GM23248 (cell line): ENCODE data around the gene KIF22.

Experiments used
- EZH2 ChIP-seq: fragments of 200-600 bp; sonication (generic); IDR thresholded peaks from 2 replicates; pipeline ENCODE4 v1.6.1; 2018; ENCODE audit warnings: antibody characterized with exemption, mild to moderate bottlenecking; ENCODE audit not compliant: insufficient read depth, poor library complexity, severe bottlenecking
- EZH2phosphoT487 ChIP-seq: fragments of 200-600 bp; sonication (generic); IDR thresholded peaks from 2 replicates; pipeline ENCODE4 v1.6.1; 2018; ENCODE audit warnings: antibody characterized with exemption, moderate library complexity, mild to moderate bottlenecking, low read depth; ENCODE audit not compliant: insufficient read depth

DNA sequence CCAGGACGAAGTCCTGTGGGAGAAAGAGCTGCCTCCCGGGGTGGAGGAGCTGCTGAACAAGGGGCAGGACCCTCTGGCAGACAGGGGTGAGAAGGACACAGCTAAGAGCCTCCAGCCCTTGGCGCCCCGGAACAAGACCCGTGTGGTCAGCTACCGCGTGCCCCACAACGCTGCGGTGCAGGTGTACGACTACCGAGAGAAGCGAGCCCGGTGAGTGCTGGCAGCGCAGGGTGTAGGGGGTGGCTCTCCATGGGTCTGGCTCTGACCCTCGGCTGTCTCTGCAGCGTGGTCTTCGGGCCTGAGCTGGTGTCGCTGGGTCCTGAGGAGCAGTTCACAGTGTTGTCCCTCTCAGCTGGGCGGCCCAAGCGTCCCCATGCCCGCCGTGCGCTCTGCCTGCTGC, 51.1 kb downstream of the KIF22 start:
- TF ChIP-seq EZH2 = no peak
- TF ChIP-seq EZH2phosphoT487 = no peak
